CD4-positive, alpha-beta T cell (primary cell): Measurements from ENCODE around the gene ANKRD60. TPM values are rescaled to one million over a fixed set of nuclear protein-coding genes. Genes with fewer than 3 reads are reported as not detected.

ENCODE experiments used
- ATAC-seq: fragments of 200-7000 bp; cut with Tn5 transposase; one replicate; pipeline ENCODE4 v1.10.0; 2022; ENCODE audit warnings: mild to moderate bottlenecking; ENCODE audit not compliant: poor library complexity
- CTCF ChIA-PET: fragments of 350-600 bp; sonication (Branson Sonifier 250); formaldehyde crosslinking; loops from one replicate; lab custom pipeline; 2021; ENCODE audit warnings: antibody characterized with exemption, inconsistent platforms; lab: Charles Lee
- POLR2A ChIA-PET: fragments of 350-600 bp; sonication (Branson Sonifier 250); formaldehyde crosslinking; loops from one replicate; lab custom pipeline; 2021; ENCODE audit warnings: antibody characterized with exemption, inconsistent platforms; lab: Charles Lee
- DNase-seq, 14 experiments: peaks; one replicate each; pipeline ENCODE4 v3.0.0-alpha.2; 2013 to 2020; ENCODE audit warnings: mixed read lengths in 2 of 14
- H3K27ac ChIP-seq, 2 donors: one replicate each; pipeline versions ENCODE4 v1.5.1 to v1.7.0; 2013; ENCODE audit warnings: low read length in 2 of 2, low read depth in 1 of 2, mild to moderate bottlenecking in 1 of 2
- H3K27me3 ChIP-seq, 2 experiments: 1 replicate in 1 of 2; 2 replicates in 1 of 2; pipeline versions ENCODE4 v1.6.1 to v1.7.0; 2013; ENCODE audit warnings: low read length in 2 of 2, control low read depth in 1 of 2, mild to moderate bottlenecking in 1 of 2, moderate library complexity in 1 of 2; ENCODE audit not compliant: insufficient read depth in 2 of 2, control insufficient read depth in 1 of 2
- H3K36me3 ChIP-seq: one replicate; pipeline ENCODE4 v1.6.1; 2013; ENCODE audit warnings: low read length, control low read depth; ENCODE audit not compliant: insufficient read depth
- H3K4me1 ChIP-seq: one replicate; pipeline ENCODE4 v1.6.1; 2013; ENCODE audit warnings: low read length, control low read depth; ENCODE audit not compliant: insufficient read depth
- H3K4me3 ChIP-seq: one replicate; pipeline ENCODE4 v1.5.1; 2013; ENCODE audit warnings: mild to moderate bottlenecking, low read length, moderate library complexity
- H3K9me3 ChIP-seq, 2 experiments: 1 replicate in 1 of 2; 2 replicates in 1 of 2; pipeline versions ENCODE4 v1.6.1 to v1.7.0; 2013; ENCODE audit warnings: low read length in 2 of 2, mild to moderate bottlenecking in 2 of 2, control low read depth in 1 of 2, moderate library complexity in 1 of 2; ENCODE audit not compliant: control insufficient read depth in 1 of 2, insufficient read depth in 1 of 2
- H3K27ac Mint-ChIP-seq: one replicate; pipeline ENCODE4 v1.8.0; 2020; ENCODE audit warnings: mixed read lengths
- H3K27me3 Mint-ChIP-seq: one replicate; pipeline ENCODE4 v1.8.0; 2021; ENCODE audit warnings: mixed read lengths
- H3K36me3 Mint-ChIP-seq: one replicate; pipeline ENCODE4 v1.8.0; 2021; ENCODE audit warnings: low read depth, mixed read lengths
- H3K4me1 Mint-ChIP-seq: one replicate; pipeline ENCODE4 v1.8.0; 2021; ENCODE audit warnings: low read depth, mixed read lengths
- H3K4me3 Mint-ChIP-seq: one replicate; pipeline ENCODE4 v1.8.0; 2020; ENCODE audit warnings: mild to moderate bottlenecking, mixed read lengths
- H3K9me3 Mint-ChIP-seq: one replicate; pipeline ENCODE4 v1.8.0; 2020; ENCODE audit warnings: mixed read lengths
- intact Hi-C, 2 experiments: fragments of 100-400 bp; cut with DNase I in 1 of 2; cut with micrococcal nuclease in 1 of 2; formaldehyde crosslinking; loops; one replicate each; pipeline versions ENCODE4 v1.15.1 to v1.9.0; 2023 to 2025; cut with DNase I, micrococcal nuclease
- total RNA-seq, 174 experiments: library from RNA in 2 of 174; stranded (reverse) in 2 of 174; gene quantifications; one replicate each; pipeline ENCODE4 v1.2.3 and lab custom pipeline; 2021 to 2026
- TF ChIP-seq, protein P1 (sequence below): fragments of 200-600 bp; IDR thresholded peaks from one replicate; pipeline ENCODE4 v1.8.0; 2022; ENCODE audit warnings: antibody characterized with exemption, mild to moderate bottlenecking

The ANKRD60 gene
- total RNA-seq, 2 experiments from 2014 or later: not detected

DNA sequence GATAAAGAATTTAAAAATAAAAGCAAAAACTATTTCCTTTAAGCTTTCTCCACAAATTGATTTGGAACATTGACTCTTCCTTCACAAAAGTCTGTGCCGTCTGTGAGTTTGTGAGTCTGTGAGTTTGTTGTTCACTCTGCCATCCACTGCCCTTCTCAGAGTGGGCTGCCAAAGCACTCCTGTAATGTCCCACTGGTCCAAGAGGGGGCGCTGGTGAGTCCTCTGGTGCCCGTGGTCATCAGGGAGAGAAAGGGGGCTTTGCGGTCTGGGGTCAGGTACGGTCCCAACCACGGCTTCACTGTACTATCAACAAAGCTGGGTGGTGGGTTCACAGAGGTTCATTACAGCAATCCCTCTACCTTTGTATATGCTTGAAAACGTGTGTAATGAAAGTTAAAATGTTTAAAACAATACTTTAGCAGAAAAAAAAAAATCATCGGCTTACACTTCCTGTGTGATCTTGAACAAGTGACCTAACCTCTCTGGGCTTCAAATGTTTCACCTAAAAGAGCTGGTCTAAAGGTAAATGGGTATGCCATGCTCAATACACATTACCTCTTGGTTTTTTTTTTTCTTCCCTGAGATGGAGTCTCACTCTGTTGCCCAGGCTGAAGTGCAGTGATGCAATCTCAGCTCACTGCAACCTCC, 5.6 kb upstream of the ANKRD60 start:
- no peak overlapping the region for H3K27ac ChIP-seq
- TF ChIP-seq, protein P1, sequence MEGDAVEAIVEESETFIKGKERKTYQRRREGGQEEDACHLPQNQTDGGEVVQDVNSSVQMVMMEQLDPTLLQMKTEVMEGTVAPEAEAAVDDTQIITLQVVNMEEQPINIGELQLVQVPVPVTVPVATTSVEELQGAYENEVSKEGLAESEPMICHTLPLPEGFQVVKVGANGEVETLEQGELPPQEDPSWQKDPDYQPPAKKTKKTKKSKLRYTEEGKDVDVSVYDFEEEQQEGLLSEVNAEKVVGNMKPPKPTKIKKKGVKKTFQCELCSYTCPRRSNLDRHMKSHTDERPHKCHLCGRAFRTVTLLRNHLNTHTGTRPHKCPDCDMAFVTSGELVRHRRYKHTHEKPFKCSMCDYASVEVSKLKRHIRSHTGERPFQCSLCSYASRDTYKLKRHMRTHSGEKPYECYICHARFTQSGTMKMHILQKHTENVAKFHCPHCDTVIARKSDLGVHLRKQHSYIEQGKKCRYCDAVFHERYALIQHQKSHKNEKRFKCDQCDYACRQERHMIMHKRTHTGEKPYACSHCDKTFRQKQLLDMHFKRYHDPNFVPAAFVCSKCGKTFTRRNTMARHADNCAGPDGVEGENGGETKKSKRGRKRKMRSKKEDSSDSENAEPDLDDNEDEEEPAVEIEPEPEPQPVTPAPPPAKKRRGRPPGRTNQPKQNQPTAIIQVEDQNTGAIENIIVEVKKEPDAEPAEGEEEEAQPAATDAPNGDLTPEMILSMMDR: peak; percentile 50
- intact Hi-C loops: loop anchor here (5.0 to 10.0 kb wide), 2 partner anchors 458 to 621 kb away; partner anchors contain the start of genes GNAS (in 1 of the 2), GNAS-AS1 (in 1 of the 2) and NPEPL1 (in 1 of the 2)
- Mint-ChIP-seq H3K36me3 (peaks cover 7% of the 10 kb centered on the region), H3K4me3 (no peak overlapping the region), H3K9me3 (no peaks in the 10 kb centered on the region), H3K27me3 (peaks cover 23% of the 10 kb centered on the region), H3K27ac (no peak overlapping the region), H3K4me1 (peaks cover 19% of the 10 kb centered on the region)
- no peak for ATAC-seq
- POLR2A ChIA-PET: no interaction called here
- no peaks in the 10 kb centered on the region for H3K9me3 ChIP-seq
- DNase-seq: peak in 13 of 14 experiments; percentile 22 to 61 (median 34)
- H3K27me3 ChIP-seq: peaks cover 6 to 10% of the 10 kb centered on the region in 2 experiments
- no peak overlapping the region for H3K4me3 ChIP-seq
- peaks cover 13% of the 10 kb centered on the region for H3K4me1 ChIP-seq
- CTCF ChIA-PET: interaction anchor here (0.7 to 1.7 kb wide), 3 partner anchors 110 to 613 kb away, joined by 3 to 4 read pairs (median 3); partner anchors contain the start of genes VAPB and ZBP1
- no peaks in the 10 kb centered on the region for H3K36me3 ChIP-seq

DNA sequence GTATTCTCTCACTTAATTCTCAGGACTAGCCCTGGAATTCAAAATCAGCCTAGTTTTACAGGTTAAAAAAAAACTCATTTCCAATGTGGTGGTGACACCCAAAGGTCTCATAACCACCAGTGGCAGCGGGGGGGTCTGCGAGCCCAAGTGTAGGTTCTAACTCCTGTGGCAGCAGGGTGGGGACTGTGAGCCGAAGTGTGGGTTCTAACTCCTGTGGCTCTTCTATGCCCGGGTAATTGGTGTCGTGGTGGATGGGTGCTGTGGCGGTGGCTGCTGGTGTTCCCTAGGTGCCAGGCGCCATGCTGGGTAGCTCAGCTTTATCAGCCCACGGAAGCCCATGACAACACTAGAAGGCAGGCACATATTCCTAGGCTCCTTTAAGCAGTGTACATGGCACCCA, 4.9 kb upstream of the ANKRD60 start:
- TF ChIP-seq, protein P1: no peak
- ATAC-seq (no peak), DNase-seq (no peak)
- peaks cover 17% of the 10 kb centered on the region for H3K4me1 ChIP-seq
- no peak overlapping the region for H3K27ac ChIP-seq
- H3K27me3 ChIP-seq: peaks cover 10 to 14% of the 10 kb centered on the region in 2 experiments
- POLR2A ChIA-PET: no interaction called here
- no peaks in the 10 kb centered on the region for H3K36me3 ChIP-seq
- peaks cover 23% of the 10 kb centered on the region for H3K4me1 Mint-ChIP-seq
- no peak overlapping the region for H3K4me3 Mint-ChIP-seq
- no peaks in the 10 kb centered on the region for H3K9me3 ChIP-seq
- no peak overlapping the region for H3K4me3 ChIP-seq
- H3K27ac Mint-ChIP-seq: no peak overlapping the region
- H3K36me3 Mint-ChIP-seq: peaks cover 5% of the 10 kb centered on the region
- intact Hi-C loops: loop anchor here (5.0 to 10.0 kb wide), 2 partner anchors 459 to 621 kb away; partner anchors contain the start of genes GNAS (in 1 of the 2), GNAS-AS1 (in 1 of the 2) and NPEPL1 (in 1 of the 2)
- no peaks in the 10 kb centered on the region for H3K9me3 Mint-ChIP-seq
- CTCF ChIA-PET: no interaction called here
- peaks cover 28% of the 10 kb centered on the region for H3K27me3 Mint-ChIP-seq

DNA sequence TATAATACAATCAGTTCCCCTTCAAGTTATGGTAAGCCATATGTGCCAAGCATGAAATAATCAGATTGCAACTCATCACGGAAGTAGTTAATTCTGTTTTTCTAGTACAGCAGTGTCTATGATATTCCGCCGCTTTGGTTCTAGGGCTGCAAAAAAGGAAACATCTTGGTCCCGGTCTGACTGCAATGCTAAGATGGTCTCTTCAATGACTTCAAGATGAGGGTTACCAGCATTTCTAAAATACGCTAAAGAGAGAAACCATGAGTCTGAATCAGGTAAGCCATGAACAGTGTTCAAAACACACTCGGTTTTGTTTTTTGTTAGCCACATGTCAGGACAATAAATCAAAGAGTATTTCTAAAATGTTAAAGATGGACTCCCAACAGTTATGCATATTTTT, 3.2 kb upstream of the ANKRD60 start:
- POLR2A ChIA-PET: no interaction called here

More for the DNA sequence above, 3.2 kb upstream of the ANKRD60 start:
- H3K27ac ChIP-seq: no peak overlapping the region
- no peaks in the 10 kb centered on the region for H3K36me3 Mint-ChIP-seq
- TF ChIP-seq, protein P1: no peak
- no peak overlapping the region for H3K27ac Mint-ChIP-seq
- intact Hi-C loops: loop anchor here (5.0 to 10.0 kb wide), 2 partner anchors 461 to 623 kb away; partner anchors contain the start of genes GNAS (in 1 of the 2), GNAS-AS1 (in 1 of the 2) and NPEPL1 (in 1 of the 2)
- peaks cover 19% of the 10 kb centered on the region for H3K4me1 Mint-ChIP-seq
- peaks cover 0 to 7% of the 10 kb centered on the region in 2 experiments for H3K9me3 ChIP-seq
- H3K27me3 ChIP-seq: peaks cover 23 to 30% of the 10 kb centered on the region in 2 experiments
- no peak overlapping the region for H3K4me3 Mint-ChIP-seq
- H3K4me1 ChIP-seq: peaks cover 18% of the 10 kb centered on the region
- no peak overlapping the region for H3K4me3 ChIP-seq
- CTCF ChIA-PET: interaction anchor here (0.8 kb wide), 1 partner anchor 157 kb away, joined by 3 read pairs; the partner anchor contains the start of gene VAPB
- H3K27me3 Mint-ChIP-seq: peaks cover 43% of the 10 kb centered on the region
- no peaks in the 10 kb centered on the region for H3K9me3 Mint-ChIP-seq
- no peak for ATAC-seq
- no peaks in the 10 kb centered on the region for H3K36me3 ChIP-seq
- peak in 2 of 14 experiments; percentile 24 to 29 for DNase-seq
